ENCODE data around the gene PARD3B.

- TF ChIP-seq POLR2AphosphoS5 (IDR thresholded peaks at IDR 0.05; ENCODE audit: low read depth, low read length) (no peak), CTCF (IDR thresholded peaks at IDR 0.05) (no peak), REST (IDR thresholded peaks at IDR 0.05; ENCODE audit: insufficient read depth in 1 of 2, low read depth in 2 of 2, low read length in 1 of 2) (no peak)
These were observed 368.0 kb downstream of the PARD3B start for GRCh38 chr2:204913312-204913711.

Data from Panc1 (cell line).